HCT116 (cell line): ENCODE results near the gene SPTBN4.

Experiments used
- EGR1 ChIP-seq: IDR thresholded peaks from 2 replicates; pipeline ENCODE4 v1.6.1; 2012; ENCODE audit warnings: low read depth
- EZH2 ChIP-seq: fragments of 200-600 bp; sonication (generic); IDR thresholded peaks from 2 replicates; pipeline ENCODE4 v1.6.1; 2017; ENCODE audit warnings: antibody characterized with exemption, mixed run types
- POLR2AphosphoS5 ChIP-seq: IDR thresholded peaks from 2 replicates; pipeline ENCODE4 v1.6.1; 2011; ENCODE audit warnings: mild to moderate bottlenecking, low read depth, low read length, moderate library complexity

- TF ChIP-seq EZH2: no peak
- TF ChIP-seq EGR1: peak; percentile 72
- TF ChIP-seq POLR2AphosphoS5: peak; percentile 78
These were observed 23.4 kb upstream of the SPTBN4 start for GRCh38 chr19:40443131-40443999.
